HG02588 (cell line): Measurements from ENCODE around the gene MMP14.
"Not testable (repeated sequence)": the region's sequence is repeated elsewhere in the genome, so short reads cannot be mapped to it uniquely, and the experiment has no call there.

Experiments
- ATAC-seq: cut with Tn5 transposase; IDR thresholded peaks from one replicate; pipeline ENCODE4 v1.9.1; 2021; ENCODE audit warnings: mild to moderate bottlenecking, moderate library complexity; ENCODE audit not compliant: unreplicated experiment

The MMP14 gene

GRCh38 chr14:22813145-22813544 lies 23.2 kb upstream of the MMP14 start:
- no peak for ATAC-seq

GRCh38 chr14:22814373-22814772 lies 22.0 kb upstream of the MMP14 start:
- ATAC-seq = no peak

GRCh38 chr14:22814941-22815713 lies 21.3 kb upstream of the MMP14 start, which contains the start of gene SLC7A7:
TSS of gene SLC7A7 (minus strand) at chr14:22815435. CDS start at chr14:22813398, 2,037 bp downstream.
- no peak for ATAC-seq

GRCh38 chr14:22819151-22819988 lies 17.0 kb upstream of the MMP14 start:
- ATAC-seq = peak; percentile 36

- ATAC-seq = no peak
Measured at GRCh38 chr14:22820731-22821130, 15.7 kb upstream of the MMP14 start.

GRCh38 chr14:22821193-22822015 lies 15.0 kb upstream of the MMP14 start:
- no peak for ATAC-seq

- ATAC-seq = no peak
Measured at GRCh38 chr14:22822016-22822570, 14.3 kb upstream of the MMP14 start.

- ATAC-seq = peak; percentile 41
Measured at GRCh38 chr14:22822571-22823098, 13.8 kb upstream of the MMP14 start.

- no peak for ATAC-seq
Measured at GRCh38 chr14:22824711-22825359, 11.6 kb upstream of the MMP14 start.

GRCh38 chr14:22829076-22829660 lies 7.2 kb upstream of the MMP14 start:
- not testable (repeated sequence) for ATAC-seq

- ATAC-seq = peak; percentile 84
Measured at GRCh38 chr14:22829661-22830442, 6.5 kb upstream of the MMP14 start, which contains the start of gene MRPL52. TSS of gene MRPL52 (plus strand) at chr14:22829887. CDS start at chr14:22829913, 26 bp downstream.

- no peak for ATAC-seq
Measured at GRCh38 chr14:22830443-22831010, 5.9 kb upstream of the MMP14 start.

GRCh38 chr14:22835505-22835904 lies 880 bp upstream of the MMP14 start:
- no peak for ATAC-seq

- ATAC-seq = no peak
Measured at GRCh38 chr14:22837114-22837749, 847 bp downstream of the MMP14 start.

- ATAC-seq = no peak
Measured at GRCh38 chr14:22837750-22838538, 1.6 kb downstream of the MMP14 start.

GRCh38 chr14:22838631-22839041 lies 2.3 kb downstream of the MMP14 start:
- ATAC-seq = no peak

GRCh38 chr14:22839159-22839779 lies 2.9 kb downstream of the MMP14 start:
- ATAC-seq = no peak
